Activated CD4-positive, alpha-beta T cell treated with anti-CD3 and anti-CD28 coated beads, Interleukin-10, Interleukin-2, amounts not matched to agents 100 ng/mL and 50 ng/mL, durations not matched to agents 16 hours and 8 hours (primary cell): ENCODE measurements around the gene TANK.

Experiments
- DNase-seq: peaks from one replicate; pipeline ENCODE4 v3.0.0-alpha.2; 2020

Gene TANK

GRCh38 chr2:161134547-161135518 lies 25.4 kb upstream of the TANK start:
- DNase-seq = no peak

- DNase-seq = no peak
Measured at GRCh38 chr2:161135951-161136593, 24.2 kb upstream of the TANK start.

GRCh38 chr2:161136696-161137324 lies 23.4 kb upstream of the TANK start:
- DNase-seq = peak; percentile 84

- DNase-seq = peak; percentile 51
Measured at GRCh38 chr2:161138429-161138828, 21.8 kb upstream of the TANK start.

GRCh38 chr2:161139098-161139987 lies 20.9 kb upstream of the TANK start:
- peak; percentile 69 for DNase-seq

- peak; percentile 86 for DNase-seq
Measured at GRCh38 chr2:161141033-161141432, 19.2 kb upstream of the TANK start.

GRCh38 chr2:161146209-161146775 lies 13.9 kb upstream of the TANK start:
- no peak for DNase-seq

GRCh38 chr2:161146996-161147395 lies 13.2 kb upstream of the TANK start:
- DNase-seq = no peak

- no peak for DNase-seq
Measured at GRCh38 chr2:161147856-161148255, 12.4 kb upstream of the TANK start.

GRCh38 chr2:161150704-161151103 lies 9.5 kb upstream of the TANK start:
- DNase-seq = no peak

GRCh38 chr2:161152302-161152701 lies 7.9 kb upstream of the TANK start:
- no peak for DNase-seq

GRCh38 chr2:161158882-161159281 lies 1.3 kb upstream of the TANK start:
- no peak for DNase-seq

- no peak for DNase-seq
Measured at GRCh38 chr2:161159456-161160225, 587 bp upstream of the TANK start.

GRCh38 chr2:161161074-161161706 lies 962 bp downstream of the TANK start:
- no peak for DNase-seq

GRCh38 chr2:161163440-161163839 lies 3.2 kb downstream of the TANK start:
- peak; percentile 62 for DNase-seq

GRCh38 chr2:161164161-161164560 lies 3.9 kb downstream of the TANK start:
- no peak for DNase-seq

GRCh38 chr2:161165266-161165665 lies 5.0 kb downstream of the TANK start:
- DNase-seq = no peak

- DNase-seq = no peak
Measured at GRCh38 chr2:161165811-161166210, 5.6 kb downstream of the TANK start.

- DNase-seq = peak; percentile 97
Measured at GRCh38 chr2:161166538-161167409, 6.5 kb downstream of the TANK start.

- no peak for DNase-seq
Measured at GRCh38 chr2:161169335-161169734, 9.1 kb downstream of the TANK start.
